SK-MEL-5 (cell line): ENCODE results near the gene PRELP. TPM values are rescaled to one million over a fixed set of nuclear protein-coding genes. Genes with fewer than 3 reads are reported as not detected.

Experiments used
- DNase-seq: peaks from one replicate; pipeline ENCODE4 v3.0.0-alpha.2; 2016; ENCODE audit warnings: low read depth, low spot score
- in situ Hi-C: cut with HindIII; loops from 2 replicates; pipeline ENCODE4 v1.10.0; 2016; ENCODE audit warnings: low sequenced_read_pairs, high pct_unique_total_duplicates, low pct_unique_long_range_greater_than_20kb
- total RNA-seq: library from RNA; depleted of rRNA; stranded (reverse); fragments of >200 nt; shearing (Covaris generic); gene quantifications from 2 replicates; pipeline ENCODE4 v1.2.3, GENCODE V29; 2014; rRNA removed

Gene PRELP
- total RNA-seq, 1 experiment from 2014 or later: 0.11 TPM

- DNase-seq: no peak
- in situ Hi-C loops: no loop called here
Measured at GRCh38 chr1:203526130-203526529, 50.5 kb downstream of the PRELP start.

- no peak for DNase-seq
- in situ Hi-C loops: no loop called here
Measured at GRCh38 chr1:203526572-203526971, 51.0 kb downstream of the PRELP start.

GRCh38 chr1:203527013-203527412, 51.4 kb downstream of the PRELP start:
- DNase-seq: no peak
- in situ Hi-C loops: no loop called here

- DNase-seq: no peak
- in situ Hi-C loops: no loop called here
Measured at GRCh38 chr1:203528063-203528462, 52.5 kb downstream of the PRELP start.

GRCh38 chr1:203528976-203529835, 53.6 kb downstream of the PRELP start:
- in situ Hi-C loops: no loop called here
- DNase-seq: no peak

GRCh38 chr1:203531063-203531462, 55.5 kb downstream of the PRELP start:
- DNase-seq: no peak
- in situ Hi-C loops: no loop called here

- DNase-seq: no peak
- in situ Hi-C loops: no loop called here
Measured at GRCh38 chr1:203534012-203534411, 58.4 kb downstream of the PRELP start.

GRCh38 chr1:203534526-203534925, 58.9 kb downstream of the PRELP start:
- peak; percentile 83 for DNase-seq
- in situ Hi-C loops: no loop called here

- in situ Hi-C loops: no loop called here
- DNase-seq: no peak
Measured at GRCh38 chr1:203536575-203536974, 61.0 kb downstream of the PRELP start.

GRCh38 chr1:203536980-203537455, 61.4 kb downstream of the PRELP start:
- in situ Hi-C loops: no loop called here
- no peak for DNase-seq

GRCh38 chr1:203537806-203538464, 62.3 kb downstream of the PRELP start:
- in situ Hi-C loops: no loop called here
- no peak for DNase-seq

GRCh38 chr1:203538726-203539125, 63.1 kb downstream of the PRELP start:
- in situ Hi-C loops: no loop called here
- no peak for DNase-seq

GRCh38 chr1:203539831-203540546, 64.4 kb downstream of the PRELP start:
- in situ Hi-C loops: no loop called here
- DNase-seq: peak; percentile 34

Other genes starting within 250 kb of the PRELP start
- not detected in 2 replicates for gene CHIT1, start 246.1 kb upstream of the PRELP start, total RNA-seq
- 4.7 and 4.8 TPM in 2 replicates for gene BTG2, start 170.3 kb upstream of the PRELP start, total RNA-seq
- gene FMOD, start 124.7 kb upstream of the PRELP start, total RNA-seq: 0.16 TPM in 2 replicates
- not detected in 2 replicates for gene OPTC, start 18.3 kb downstream of the PRELP start, total RNA-seq
- 39.1 and 45.2 TPM in 2 replicates for gene ATP2B4, start 151.0 kb downstream of the PRELP start, total RNA-seq